Activated T-cell treated with anti-CD3 and anti-CD28 coated beads for 48 hours (primary cell): ENCODE results near the gene AREL1.
A peak's percentile ranks its signal among the peaks of the same experiment; 100 is the strongest.

Experiments used
- DNase-seq: peaks from one replicate; pipeline ENCODE4 v3.0.0-alpha.2; 2020; ENCODE audit warnings: low read depth

The AREL1 gene

DNA sequence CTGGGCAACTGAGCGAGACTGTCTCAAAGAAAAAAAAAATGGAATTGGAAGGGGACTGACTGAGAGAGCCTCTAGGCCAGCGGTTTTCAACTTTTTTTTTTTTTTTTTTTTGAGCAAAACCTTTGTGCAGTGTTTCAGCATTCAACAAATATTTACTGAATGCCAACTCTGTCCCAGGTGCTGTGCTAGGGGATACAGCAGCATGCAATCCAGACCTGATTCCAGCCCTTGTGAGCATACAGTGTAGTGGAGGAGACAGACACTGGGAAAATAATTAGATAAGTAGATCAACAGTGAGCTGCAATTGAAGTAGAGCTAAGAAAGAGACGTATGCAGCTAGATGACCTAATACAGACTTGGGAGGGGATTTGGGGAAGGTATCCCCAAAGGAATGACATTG is 77.0 kb downstream of the AREL1 start:
- no peak for DNase-seq

- DNase-seq, result no peak
Measured at GRCh38 chr14:74634964-74635363, 77.9 kb downstream of the AREL1 start.

DNA sequence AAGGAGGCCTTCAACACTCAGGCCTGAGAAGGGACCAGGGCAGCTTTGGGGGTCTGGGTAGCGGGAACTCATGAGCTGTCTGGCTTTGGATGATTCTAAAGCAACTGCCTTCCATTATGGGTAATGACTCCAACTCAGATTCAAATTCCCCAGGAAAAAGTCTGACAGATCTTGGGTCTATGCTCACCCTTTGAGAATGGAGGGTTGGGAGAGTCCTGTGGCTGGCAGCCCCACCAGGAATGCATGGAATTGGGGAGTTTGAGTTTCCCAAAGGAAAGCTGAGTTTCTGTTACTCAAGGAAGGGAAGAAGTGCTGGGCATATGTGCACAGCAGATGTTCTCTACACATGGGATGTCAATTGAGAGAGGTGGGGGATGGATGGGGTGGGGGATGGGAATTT is 78.4 kb downstream of the AREL1 start:
- no peak for DNase-seq

GRCh38 chr14:74630881-74631690 is 81.8 kb downstream of the AREL1 start:
- DNase-seq, result no peak

- DNase-seq, result no peak
Measured at GRCh38 chr14:74628418-74628817, 84.5 kb downstream of the AREL1 start.

GRCh38 chr14:74627076-74627475 is 85.8 kb downstream of the AREL1 start:
- no peak for DNase-seq

- DNase-seq, result no peak
Measured at GRCh38 chr14:74622257-74622656, 90.6 kb downstream of the AREL1 start.

- DNase-seq, result no peak
Measured at GRCh38 chr14:74621556-74621955, 91.3 kb downstream of the AREL1 start.

DNA sequence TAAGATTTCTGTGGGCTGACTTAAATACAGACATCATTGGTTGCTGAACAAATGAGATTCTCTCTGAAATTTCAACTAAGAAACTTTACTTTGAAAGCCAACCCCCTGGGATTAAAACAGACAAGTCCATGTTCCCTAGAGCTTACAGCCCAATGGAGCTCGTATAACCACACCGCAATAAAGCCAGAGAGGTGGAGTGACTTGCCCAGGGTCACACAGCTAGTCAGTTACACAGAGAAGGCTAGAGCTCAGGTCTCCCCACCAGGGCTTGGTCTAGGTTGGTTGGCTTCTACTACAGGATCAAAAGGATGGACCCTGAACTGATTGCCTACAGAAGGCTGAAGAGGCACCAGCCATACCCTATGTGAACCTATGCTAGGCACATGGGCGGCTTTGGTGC is 92.0 kb downstream of the AREL1 start:
- no peak for DNase-seq

DNA sequence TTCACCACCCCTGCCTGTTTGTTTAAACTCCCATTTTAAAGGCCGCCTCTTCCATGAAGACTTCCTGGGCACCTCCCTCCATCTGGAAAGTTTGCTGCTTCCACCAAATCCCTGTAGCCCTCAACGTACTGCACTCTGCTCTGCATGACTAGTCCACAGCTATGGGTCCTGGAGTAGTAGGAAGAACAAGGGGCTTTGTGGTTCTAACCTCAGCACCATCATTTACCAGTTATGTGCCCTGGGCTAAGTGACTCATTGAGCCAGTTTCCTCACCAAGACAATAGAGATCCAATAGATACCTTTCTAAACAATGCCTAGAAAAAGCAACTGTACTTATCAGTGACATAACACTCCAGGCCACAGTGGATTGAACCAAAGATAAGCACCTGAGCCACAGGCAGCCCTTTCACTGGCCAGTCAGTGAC is 92.4 kb downstream of the AREL1 start:
- no peak for DNase-seq

GRCh38 chr14:74619672-74620131 is 93.2 kb downstream of the AREL1 start:
- DNase-seq, result no peak

DNA sequence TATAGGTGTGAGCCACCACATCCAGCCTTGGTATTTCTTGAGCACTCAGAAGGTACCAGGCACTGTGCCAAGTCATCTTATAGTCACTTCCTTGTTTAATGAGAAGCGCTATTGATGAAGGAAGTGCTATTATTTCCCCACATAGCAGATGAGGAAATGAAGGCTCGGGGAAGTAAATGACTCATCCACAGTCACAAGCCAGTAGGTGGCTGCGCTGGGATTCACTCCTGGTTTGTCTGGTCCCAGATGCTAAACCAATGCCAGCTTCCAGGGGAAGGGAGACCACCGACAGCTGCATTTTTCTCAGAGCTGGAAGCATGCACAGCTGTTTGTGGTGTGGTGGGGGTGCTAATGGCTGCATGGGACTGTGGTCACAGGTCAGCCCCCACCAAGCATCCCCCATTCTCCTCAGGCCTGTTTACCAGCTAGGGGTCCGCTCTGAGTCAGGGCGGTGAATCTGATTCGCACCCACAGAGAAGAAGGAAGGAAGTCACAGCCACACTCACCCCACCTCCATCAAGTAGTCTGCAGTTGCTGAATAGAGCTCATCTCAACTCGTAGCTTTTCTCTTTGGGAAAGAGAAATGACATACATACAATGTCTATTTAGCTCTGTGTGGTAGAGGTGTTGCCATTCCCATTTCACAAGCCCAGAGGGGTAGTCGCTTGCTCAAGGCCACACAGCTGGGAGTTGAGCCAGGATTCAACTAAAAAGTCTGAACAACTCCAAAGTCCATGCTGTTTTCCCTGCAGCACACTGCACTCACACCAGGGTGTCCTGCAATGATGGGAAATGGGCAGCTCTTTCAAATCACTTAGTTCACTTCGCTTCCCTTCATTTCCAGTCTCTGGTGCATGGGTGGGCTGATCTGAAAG is 94.6 kb downstream of the AREL1 start:
- DNase-seq, result peak; percentile 57

DNA sequence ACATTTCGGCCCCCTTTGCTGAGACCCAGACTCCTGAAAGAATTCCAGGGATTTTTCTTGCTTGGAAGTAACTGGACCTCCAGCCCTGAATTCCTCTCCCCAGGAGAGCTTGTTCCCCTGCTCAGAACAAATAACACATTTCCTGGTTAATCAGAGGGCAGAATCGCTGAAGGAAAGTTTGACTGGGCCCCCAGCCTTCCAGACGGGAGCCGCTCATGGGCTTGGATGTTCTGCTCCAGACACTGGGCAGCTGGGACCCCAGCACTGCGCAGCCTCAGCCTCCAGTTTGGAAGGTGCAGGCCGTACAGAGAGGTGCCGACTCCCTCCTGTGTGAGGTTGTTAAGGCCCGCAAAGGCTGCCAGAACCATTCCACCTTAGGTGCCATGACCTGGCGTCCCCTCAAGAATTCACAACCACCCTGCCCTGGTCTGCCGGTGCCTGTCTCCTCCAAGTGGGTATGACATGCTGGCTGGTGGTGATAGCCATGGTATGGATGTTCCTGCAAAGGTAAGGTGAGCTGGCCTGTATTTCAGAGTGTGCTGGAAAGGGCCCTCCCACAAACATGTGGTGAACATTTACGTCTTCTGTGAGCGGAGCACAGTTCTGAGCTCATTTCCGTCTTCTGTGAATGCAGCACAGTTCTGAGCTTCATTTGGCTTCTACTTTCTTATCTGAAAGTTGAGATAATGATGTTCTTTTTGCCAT is 95.7 kb downstream of the AREL1 start:
- DNase-seq, result no peak

DNA sequence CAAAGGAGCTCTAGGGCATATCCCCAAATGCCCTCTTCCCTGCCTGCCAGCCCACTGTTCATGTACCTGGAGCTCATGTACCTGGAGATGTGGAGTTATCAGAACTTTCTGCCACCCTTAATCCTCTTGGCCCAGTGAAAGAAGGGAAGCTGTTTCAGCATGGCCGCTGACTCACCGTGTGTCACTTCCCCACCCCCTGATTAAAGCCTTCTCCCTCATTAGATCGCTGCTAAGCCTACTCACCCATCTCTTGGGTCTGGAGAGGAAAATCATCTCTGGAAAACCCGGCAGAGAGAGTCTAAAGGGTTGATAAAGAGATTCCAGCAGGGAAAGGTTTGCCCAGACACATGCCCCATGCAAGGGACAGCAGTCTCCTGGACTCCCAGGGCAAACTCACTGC is 96.4 kb downstream of the AREL1 start:
- DNase-seq, result no peak

DNA sequence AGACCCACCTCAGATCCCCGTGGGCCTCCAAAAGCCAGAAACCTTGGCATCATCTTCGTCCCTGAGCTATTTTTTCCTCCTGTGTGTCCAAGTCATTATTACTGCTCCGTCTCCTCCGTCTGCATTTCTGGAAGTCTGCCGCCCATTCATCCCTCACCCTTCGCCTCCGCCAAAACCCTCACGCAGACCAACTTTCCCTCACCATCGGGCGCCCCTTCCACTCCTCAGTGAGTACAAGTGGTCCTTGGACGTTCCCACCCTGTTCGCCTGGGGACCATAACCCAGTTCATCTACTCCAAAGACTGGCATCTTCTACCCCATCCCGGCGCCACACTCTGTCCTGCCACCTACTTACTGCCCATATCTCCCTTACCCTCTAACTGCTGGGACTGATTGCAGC is 97.1 kb downstream of the AREL1 start:
- no peak for DNase-seq

GRCh38 chr14:74614508-74615495 is 98.1 kb downstream of the AREL1 start:
- DNase-seq, result no peak

- DNase-seq, result no peak
Measured at GRCh38 chr14:74613211-74613914, 99.5 kb downstream of the AREL1 start.

GRCh38 chr14:74612350-74613021 is 100.4 kb downstream of the AREL1 start:
- peak; percentile 88 for DNase-seq

GRCh38 chr14:74611650-74612349 is 101.1 kb downstream of the AREL1 start, which contains the start of gene LTBP2:
LTBP2 (minus strand) TSS chr14:74612237; CDS start chr14:74611944, 293 bp downstream.
- no peak for DNase-seq
